GM21619 (cell line): Measurements from ENCODE around the gene CLPSL1.

ENCODE experiments used
- ATAC-seq: cut with Tn5 transposase; IDR thresholded peaks from one replicate; pipeline ENCODE4 v1.9.1; 2021; ENCODE audit not compliant: unreplicated experiment

The CLPSL1 gene

GRCh38 chr6:35795453-35796071 is 14.7 kb downstream of the CLPSL1 start:
- ATAC-seq = no peak

- no peak for ATAC-seq
Measured at GRCh38 chr6:35796236-35796635, 15.4 kb downstream of the CLPSL1 start.

GRCh38 chr6:35797837-35798526 is 17.2 kb downstream of the CLPSL1 start:
- no peak for ATAC-seq

- ATAC-seq = no peak
Measured at GRCh38 chr6:35798706-35799105, 17.9 kb downstream of the CLPSL1 start.

GRCh38 chr6:35801148-35801547 is 20.3 kb downstream of the CLPSL1 start:
- ATAC-seq = no peak

- no peak for ATAC-seq
Measured at GRCh38 chr6:35804996-35805736, 24.3 kb downstream of the CLPSL1 start, which contains the start of gene LHFPL5. TSS of gene LHFPL5 (plus strand) at chr6:35805352. CDS start at chr6:35805671, 319 bp downstream.

GRCh38 chr6:35808688-35809087 is 27.9 kb downstream of the CLPSL1 start:
- ATAC-seq = no peak

- no peak for ATAC-seq
Measured at GRCh38 chr6:35809809-35810208, 29.0 kb downstream of the CLPSL1 start.

GRCh38 chr6:35810971-35811698 is 30.3 kb downstream of the CLPSL1 start:
- ATAC-seq = no peak

GRCh38 chr6:35811699-35811995 is 30.8 kb downstream of the CLPSL1 start:
- ATAC-seq = no peak

GRCh38 chr6:35817515-35817914 is 36.7 kb downstream of the CLPSL1 start:
- no peak for ATAC-seq

- no peak for ATAC-seq
Measured at GRCh38 chr6:35823601-35824000, 42.8 kb downstream of the CLPSL1 start.

GRCh38 chr6:35824552-35825192 is 43.9 kb downstream of the CLPSL1 start:
- no peak for ATAC-seq

- no peak for ATAC-seq
Measured at GRCh38 chr6:35829306-35829705, 48.5 kb downstream of the CLPSL1 start.

GRCh38 chr6:35831257-35832007 is 50.6 kb downstream of the CLPSL1 start:
- no peak for ATAC-seq

GRCh38 chr6:35833536-35833935 is 52.7 kb downstream of the CLPSL1 start:
- no peak for ATAC-seq
